NCI-H2081 treated with DMSO at 0.1 percent for 48 hours (cell line): ENCODE measurements around the gene RFX2.
A peak's percentile ranks its signal among the peaks of the same experiment; 100 is the strongest.
"Not testable (repeated sequence)": the region's sequence is repeated elsewhere in the genome, so short reads cannot be mapped to it uniquely, and the experiment has no call there.

Experiments
- DNase-seq: peaks from one replicate; lab custom pipeline; 2025; lab: John Stamatoyannopoulos, UW

Gene RFX2

DNA sequence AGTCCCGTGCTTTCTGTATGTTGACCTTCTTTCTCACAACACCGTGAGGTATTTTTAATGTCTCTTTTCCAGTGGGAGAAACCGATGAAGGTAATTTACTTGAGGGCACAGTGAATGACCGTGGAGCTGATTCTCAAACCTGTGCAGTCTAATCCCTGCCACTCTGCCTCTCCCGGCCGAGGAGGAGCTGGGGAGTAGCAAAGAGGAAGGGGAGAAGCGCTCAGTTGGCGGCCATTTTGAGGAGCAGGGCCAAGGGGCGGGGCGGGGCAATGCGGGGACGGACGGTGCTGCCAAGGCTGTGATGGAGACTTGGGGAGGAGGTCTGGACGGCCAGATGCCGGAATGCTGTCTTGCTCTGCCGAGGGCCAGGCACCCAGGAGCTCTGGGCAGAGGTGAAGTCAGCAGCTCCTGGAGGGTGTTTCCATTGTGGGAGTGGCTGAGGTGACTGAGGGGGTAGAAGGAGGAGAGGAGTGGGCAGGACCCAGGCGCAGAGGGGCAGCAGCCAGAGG, 120.0 kb downstream of the RFX2 start:
- no peak for DNase-seq

DNA sequence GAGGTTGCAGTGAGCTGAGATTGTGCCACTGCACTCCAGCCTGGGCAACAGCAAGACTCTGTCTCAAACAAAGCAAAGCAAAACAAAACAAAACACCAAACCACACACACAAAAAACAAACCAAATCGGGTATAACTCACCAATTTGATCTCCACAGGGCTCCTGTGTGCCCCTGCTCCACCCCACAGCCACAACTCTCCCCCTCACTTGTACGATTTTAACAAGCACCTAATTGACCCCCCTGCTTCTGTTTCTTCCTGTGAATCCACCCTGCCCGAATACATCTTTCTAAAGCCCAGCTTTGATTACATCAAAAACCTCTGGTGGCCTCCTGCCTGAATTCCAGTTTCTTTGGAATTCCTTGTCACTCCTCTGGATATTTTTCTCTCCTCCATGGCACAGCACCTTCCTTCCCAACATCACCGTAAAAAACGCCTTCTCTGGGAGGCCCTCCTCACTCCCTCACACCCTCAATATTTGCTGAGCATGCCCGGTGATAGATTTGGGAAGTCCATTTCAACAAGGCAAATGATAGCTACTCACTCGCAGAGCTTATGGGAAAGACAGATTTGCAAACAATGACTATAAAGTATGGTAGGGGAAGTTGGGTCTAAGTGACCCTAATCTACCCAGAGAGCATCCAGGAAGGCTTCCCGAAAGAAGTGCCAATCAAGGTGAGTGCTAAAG, 120.8 kb downstream of the RFX2 start:
- no peak for DNase-seq

- no peak for DNase-seq
Measured at GRCh38 chr19:5988517-5989387, 121.5 kb downstream of the RFX2 start.

GRCh38 chr19:5987077-5987818, 123.1 kb downstream of the RFX2 start:
- peak; percentile 63 for DNase-seq

GRCh38 chr19:5985837-5986236, 124.5 kb downstream of the RFX2 start:
- DNase-seq, result not testable (repeated sequence)

DNA sequence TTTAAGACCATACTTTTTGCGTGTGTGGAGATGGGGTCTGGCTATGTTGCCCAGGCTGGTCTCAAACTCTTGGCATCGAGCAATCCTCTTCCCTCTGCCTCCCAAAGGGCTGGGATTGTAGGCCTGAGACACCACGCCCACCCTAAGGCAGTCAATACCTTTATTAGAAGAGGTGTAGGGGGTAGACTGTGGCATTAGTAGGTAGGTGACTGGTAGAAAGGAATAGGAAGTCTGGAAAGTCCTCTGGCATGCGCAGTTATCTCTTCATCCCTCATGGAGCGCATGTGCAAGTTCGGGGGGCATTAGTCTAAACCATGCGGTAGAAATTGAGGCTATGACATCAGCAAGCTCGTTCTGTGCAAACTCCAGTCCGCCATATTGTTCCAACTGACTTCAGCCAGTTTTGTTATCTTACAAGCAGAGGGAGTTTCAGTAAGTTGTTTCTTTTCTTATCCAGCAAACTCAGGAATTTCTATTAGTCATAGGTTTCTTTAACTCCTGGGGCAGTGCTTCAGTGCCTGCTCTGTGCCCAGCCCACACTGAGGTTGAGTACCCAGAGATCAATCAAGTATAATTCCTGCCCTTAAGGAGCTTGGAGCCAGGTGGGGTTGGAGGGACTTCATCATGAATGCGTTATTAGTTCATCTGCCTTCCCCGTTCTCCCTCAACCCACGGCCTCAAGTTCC, 125.1 kb downstream of the RFX2 start:
- no peak for DNase-seq

GRCh38 chr19:5984600-5984999, 125.7 kb downstream of the RFX2 start:
- DNase-seq, result no peak

DNA sequence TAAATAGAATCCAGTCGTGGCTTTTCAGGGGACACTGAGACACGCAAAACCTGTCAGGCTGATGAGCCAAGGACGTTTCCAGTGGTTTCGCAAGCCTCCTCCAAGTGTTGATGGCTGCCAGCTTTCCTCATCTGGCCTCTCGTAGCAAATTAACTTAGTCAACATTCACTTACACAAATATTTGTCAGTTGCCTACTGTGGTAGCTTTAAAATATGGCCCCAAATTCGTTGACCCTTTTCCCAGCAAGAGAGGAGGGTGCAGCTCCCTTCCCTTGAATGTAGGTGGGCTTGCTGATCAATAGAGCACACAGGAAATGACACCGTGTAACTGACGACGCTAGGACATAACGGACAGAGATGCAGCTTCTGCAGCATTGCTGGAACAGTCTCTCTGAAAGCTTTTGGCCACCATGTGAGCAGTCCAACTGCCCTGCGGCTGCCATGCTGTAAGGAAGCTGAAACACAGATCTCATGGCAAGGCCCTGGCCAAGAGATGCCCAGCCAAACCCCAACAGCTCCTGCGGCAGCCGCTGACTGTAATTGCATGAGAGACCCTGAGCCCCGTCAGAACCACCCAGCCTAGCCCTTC, 126.8 kb downstream of the RFX2 start:
- no peak for DNase-seq

GRCh38 chr19:5978606-5979552, 131.4 kb downstream of the RFX2 start:
- DNase-seq, result no peak

- DNase-seq, result peak; percentile 95
Measured at GRCh38 chr19:5977785-5978605, 132.3 kb downstream of the RFX2 start, which contains the start of gene RANBP3. TSS of gene RANBP3 (minus strand) at chr19:5978140. CDS start at chr19:5978082, 58 bp downstream.

GRCh38 chr19:5977222-5977784, 133.0 kb downstream of the RFX2 start:
- DNase-seq, result no peak

DNA sequence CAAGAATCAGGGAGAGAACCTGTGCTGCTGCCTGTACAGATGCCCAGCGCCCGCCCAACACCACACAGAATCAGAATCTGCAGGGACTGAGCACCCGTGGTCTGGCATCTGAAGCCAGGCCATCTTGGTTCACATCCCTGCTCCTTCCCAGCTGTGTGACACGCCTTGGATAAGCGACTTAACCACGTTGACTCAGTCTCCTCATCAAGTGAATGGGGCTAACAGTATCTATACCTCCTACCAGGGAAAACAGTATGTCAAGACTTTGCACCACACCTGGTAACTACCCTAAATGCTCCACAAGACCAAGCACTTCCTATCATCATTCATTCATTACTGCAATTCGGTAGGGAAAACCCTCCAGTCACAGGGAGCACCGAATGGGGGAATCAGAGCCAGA, 133.5 kb downstream of the RFX2 start:
- DNase-seq, result no peak

DNA sequence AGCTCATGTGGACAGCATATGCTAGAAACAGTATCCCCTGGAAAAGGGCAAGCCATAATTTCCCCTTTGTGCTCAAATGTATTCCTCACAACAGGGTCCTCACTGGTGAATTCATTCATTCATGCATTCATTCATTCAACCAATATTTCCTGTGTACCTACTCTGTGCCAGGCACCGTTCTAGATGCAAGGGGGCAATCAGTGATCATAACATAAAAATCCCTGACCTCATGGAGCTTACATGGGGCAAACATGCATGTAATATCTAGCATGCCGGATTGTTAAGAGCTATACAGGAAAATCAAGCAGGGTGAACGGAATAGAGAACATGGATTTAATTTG, 134.9 kb downstream of the RFX2 start:
- DNase-seq, result no peak

GRCh38 chr19:5974721-5975387, 135.4 kb downstream of the RFX2 start:
- no peak for DNase-seq

DNA sequence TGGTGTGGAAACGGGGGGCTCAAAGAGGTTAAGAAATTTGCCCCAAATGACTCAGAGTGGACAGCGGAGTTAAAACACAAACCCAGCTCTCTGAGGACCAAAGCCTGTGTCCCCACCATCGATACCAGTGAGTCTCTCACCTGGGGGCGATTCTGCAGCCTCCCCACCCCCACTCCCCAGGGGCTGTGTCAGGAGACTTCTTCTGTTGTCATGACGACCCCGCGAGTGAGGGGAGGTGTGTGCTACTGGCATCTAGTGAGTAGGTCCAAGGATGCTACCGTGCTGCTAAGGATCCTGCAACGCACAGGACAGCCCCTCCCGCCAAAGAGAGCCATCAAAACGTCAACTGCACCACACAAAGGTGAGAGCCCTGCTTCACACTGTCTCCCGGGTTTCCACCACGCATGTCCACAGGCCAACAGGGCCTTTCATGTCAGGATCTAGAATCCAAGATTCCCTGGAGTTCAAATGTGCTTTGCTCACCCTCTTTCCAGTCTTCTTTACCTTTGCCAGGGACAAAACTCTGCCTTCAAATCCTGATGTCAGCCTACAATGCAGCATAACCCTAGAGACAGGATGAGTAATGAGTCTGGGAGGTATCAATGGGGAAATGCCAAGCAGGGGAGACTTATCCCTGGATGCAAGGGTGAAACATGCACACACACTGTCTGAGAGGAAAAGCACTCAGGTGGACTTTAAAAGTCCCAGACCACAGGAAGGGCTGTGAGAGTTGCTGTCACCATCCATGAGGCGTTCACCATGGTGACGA, 136.2 kb downstream of the RFX2 start:
- DNase-seq, result no peak

DNA sequence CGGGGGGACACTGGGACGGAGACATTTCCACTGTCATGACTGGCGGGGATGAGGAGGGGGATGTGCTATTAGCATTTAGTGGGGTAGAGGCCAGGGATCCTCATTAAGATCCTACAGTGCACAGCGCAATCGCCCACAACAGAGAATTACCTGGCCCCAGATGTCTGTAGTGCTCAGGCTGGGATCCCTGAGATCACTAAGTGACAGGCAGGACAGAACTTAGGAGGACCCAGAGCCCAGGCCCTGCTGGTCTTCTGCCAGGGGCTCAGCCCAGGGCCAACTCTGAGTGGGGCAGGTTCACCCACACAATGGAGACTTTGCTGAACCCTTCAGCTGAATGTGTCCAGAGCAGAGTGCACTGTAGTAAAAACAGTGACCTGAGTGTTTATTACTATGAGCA, 136.9 kb downstream of the RFX2 start:
- DNase-seq, result no peak

- no peak for DNase-seq
Measured at GRCh38 chr19:5972355-5972731, 138.0 kb downstream of the RFX2 start.
